Gastrocnemius medialis (tissue), 4 donors: ENCODE results near the gene ITGB1. TPM values are rescaled to one million over a fixed set of nuclear protein-coding genes. Genes with fewer than 3 reads are reported as not detected.
A peak's percentile ranks its signal among the peaks of the same experiment; 100 is the strongest.
"Not testable (repeated sequence)": the region's sequence is repeated elsewhere in the genome, so short reads cannot be mapped to it uniquely, and the experiment has no call there.

Source experiments
- ATAC-seq, 2 donors: fragments of 150-250 bp; one replicate each; pipeline ENCODE4 v1.9.1; 2016
- DNase-seq, 2 donors: peaks; one replicate each; pipeline ENCODE4 v3.0.0-alpha.2; 2019
- H3K27ac ChIP-seq, 4 donors: fragments of 200-600 bp; sonication (generic); 1 replicate in 1 of 4; 2 replicates in 3 of 4; pipeline ENCODE4 v1.5.1; 2016 to 2018; ENCODE audit warnings: mild to moderate bottlenecking in 2 of 4, moderate library complexity in 1 of 4
- H3K27me3 ChIP-seq, 3 donors: fragments of 200-600 bp; sonication (generic) in 2 of 3; 1 replicate in 1 of 3; 2 replicates in 2 of 3; pipeline versions ENCODE4 v1.5.1 to v1.6.0; 2016 to 2019; ENCODE audit warnings: mild to moderate bottlenecking in 1 of 3, moderate library complexity in 1 of 3
- H3K36me3 ChIP-seq, 2 donors: fragments of 200-600 bp; sonication (generic) in 1 of 2; one replicate each; pipeline ENCODE4 v1.5.1; 2017 to 2018
- H3K4me1 ChIP-seq, 2 donors: fragments of 200-600 bp; sonication (generic) in 1 of 2; one replicate each; pipeline ENCODE4 v1.5.1; 2016 to 2017; ENCODE audit warnings: mild to moderate bottlenecking in 2 of 2
- H3K4me3 ChIP-seq, 4 donors: fragments of 200-600 bp; sonication (generic) in 3 of 4; 1 replicate in 1 of 4; 2 replicates in 3 of 4; pipeline ENCODE4 v1.5.1; 2016 to 2019; ENCODE audit warnings: mild to moderate bottlenecking in 2 of 4
- H3K9me3 ChIP-seq, 3 donors: fragments of 200-600 bp; sonication (generic) in 2 of 3; 1 replicate in 1 of 3; 2 replicates in 2 of 3; pipeline ENCODE4 v1.5.1; 2016 to 2019
- CTCF ChIP-seq, 5 experiments: fragments of 450-650 bp in 3 of 5; fragments of 200-600 bp in 2 of 5; sonication (generic) in 2 of 5; IDR thresholded peaks in 4 of 5; conservative IDR thresholded peaks in 1 of 5; 1 replicate in 4 of 5; 2 replicates in 1 of 5; pipeline ENCODE4 v1.5.1; 2016 to 2019; ENCODE audit warnings: antibody characterized with exemption in 5 of 5, mild to moderate bottlenecking in 3 of 5, moderate library complexity in 3 of 5
- POLR2A ChIP-seq, 2 donors: fragments of 450-650 bp; IDR thresholded peaks; one replicate each; pipeline ENCODE4 v1.6.1; 2017; ENCODE audit warnings: antibody characterized with exemption in 2 of 2, mild to moderate bottlenecking in 2 of 2, moderate library complexity in 2 of 2
- in situ Hi-C, 4 donors: fragments of 200-750 bp; cut with MboI; loops; one replicate each; pipeline versions ENCODE4 v1.15.0 to v1.8.0; 2017; ENCODE audit warnings: low sequenced_read_pairs in 4 of 4
- intact Hi-C: fragments of 100-400 bp; cut with DNase I; formaldehyde crosslinking; loops from one replicate; pipeline ENCODE4 v1.15.1; 2023; ENCODE audit warnings: low total_unique reads
- total RNA-seq, 4 donors: library from RNA; depleted of rRNA; stranded (reverse); fragments of >200 nt; gene quantifications; one replicate each; pipeline versions ENCODE4 v1.1.0 to v1.2.3, GENCODE V29; 2016

ITGB1 gene
- total RNA-seq, result 100 to 1,000 TPM; 242 to 379 (median 368) TPM

- DNase-seq, result peak; percentile 94 to 96
- peaks cover 53 to 64% of the 10 kb centered on the region in 2 donors for H3K4me1 ChIP-seq
- no peaks in the 10 kb centered on the region for H3K27me3 ChIP-seq
- H3K4me3 ChIP-seq, result peak within 1 kb of the TSS; percentile 72 to 96 (median 76)
- H3K9me3 ChIP-seq, result no peaks in the 10 kb centered on the region
- in situ Hi-C loops, result no loop called here
- no peak for TF ChIP-seq CTCF (IDR thresholded peaks at IDR 0.05 in 4 of 5, conservative IDR thresholded peaks at IDR 0.05 in 1 of 5)
- TF ChIP-seq POLR2A (IDR thresholded peaks at IDR 0.05), result peak; percentile 94 to 97
- intact Hi-C loops, result loop anchor here (1.0 to 10.0 kb wide), 5 partner anchors 22 to 904 kb away; partner anchors contain the start of genes CCDC7, KIF5B and NRP1
- no peaks in the 10 kb centered on the region for H3K36me3 ChIP-seq
- peak within 1 kb of the TSS; percentile 93 to 98 (median 96) for H3K27ac ChIP-seq
- peak; percentile 87 to 90 for ATAC-seq
These were observed at the start of gene ITGB1 for GRCh38 chr10:32958085-32959005. ITGB1 (minus strand) TSS chr10:32958230; CDS start chr10:32935558, 22,672 bp downstream.

DNA sequence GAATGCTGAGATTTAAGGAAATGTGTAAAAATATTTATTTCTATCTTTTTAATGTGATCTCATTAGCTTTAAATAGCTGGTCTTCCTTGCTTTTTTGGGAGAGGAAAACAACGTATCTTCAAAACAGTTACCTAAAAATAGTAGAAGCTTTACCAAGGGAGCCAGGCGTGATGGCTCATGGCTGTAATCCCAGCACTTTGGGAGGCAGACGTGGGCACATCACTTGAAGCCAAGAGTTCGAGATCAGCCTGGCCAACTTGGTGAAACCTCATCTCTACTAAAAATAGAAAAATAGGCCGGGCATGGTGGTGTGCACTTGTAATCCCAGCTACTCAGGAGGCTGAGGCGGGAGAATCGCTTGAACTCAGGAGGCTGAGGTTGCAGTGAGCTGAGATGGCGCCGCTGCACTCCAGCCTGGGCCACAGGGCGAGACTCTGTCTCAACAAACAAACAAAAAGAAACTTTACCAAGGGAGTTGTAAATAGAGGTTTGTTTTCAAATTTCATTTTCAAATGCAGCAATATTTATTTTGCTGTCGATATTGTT, 48.4 kb upstream of the ITGB1 start:
- H3K4me1 ChIP-seq, result no peaks in the 10 kb centered on the region
- H3K27me3 ChIP-seq, result no peaks in the 10 kb centered on the region
- peak overlapping the region; percentile 11 to 71 (median 65) for H3K27ac ChIP-seq
- no peak for ATAC-seq
- no peak for DNase-seq
- intact Hi-C loops, result loop anchor here (5.0 kb wide), 1 partner anchor 69 kb away; no protein-coding TSS in a partner anchor
- H3K4me3 ChIP-seq, result no peak overlapping the region
- H3K36me3 ChIP-seq, result no peaks in the 10 kb centered on the region
- in situ Hi-C loops, result loop anchor here (5.0 kb wide), 2 partner anchors 209 to 214 kb away; no protein-coding TSS in a partner anchor
- TF ChIP-seq CTCF (IDR thresholded peaks at IDR 0.05 in 4 of 5, conservative IDR thresholded peaks at IDR 0.05 in 1 of 5), result no peak
- TF ChIP-seq POLR2A (IDR thresholded peaks at IDR 0.05), result no peak
- H3K9me3 ChIP-seq, result no peaks in the 10 kb centered on the region

- H3K27ac ChIP-seq, result peak overlapping the region; percentile 61 to 78 (median 70)
- peak overlapping the region; percentile 49 to 57 (median 54) for H3K4me3 ChIP-seq
- in situ Hi-C loops, result loop anchor here (5.0 kb wide), 2 partner anchors 208 to 213 kb away; no protein-coding TSS in a partner anchor
- ATAC-seq (peak; percentile 70 to 82), DNase-seq (peak; percentile 15 to 39)
- no peaks in the 10 kb centered on the region for H3K36me3 ChIP-seq
- intact Hi-C loops, result loop anchor here (5.0 kb wide), 1 partner anchor 68 kb away; no protein-coding TSS in a partner anchor
- H3K27me3 ChIP-seq, result no peaks in the 10 kb centered on the region
- no peaks in the 10 kb centered on the region for H3K9me3 ChIP-seq
- no peaks in the 10 kb centered on the region for H3K4me1 ChIP-seq
- TF ChIP-seq CTCF (IDR thresholded peaks at IDR 0.05 in 4 of 5, conservative IDR thresholded peaks at IDR 0.05 in 1 of 5) (no peak), POLR2A (IDR thresholded peaks at IDR 0.05) (peak; percentile 2 to 7)
These were observed 47.6 kb upstream of the ITGB1 start for GRCh38 chr10:33005322-33006301.

GRCh38 chr10:33001908-33002492, 44.0 kb upstream of the ITGB1 start:
- Histone ChIP-seq H3K4me1 (no peaks in the 10 kb centered on the region), H3K36me3 (no peaks in the 10 kb centered on the region), H3K27ac (no peak overlapping the region), H3K27me3 (no peaks in the 10 kb centered on the region), H3K4me3 (no peak overlapping the region), H3K9me3 (peaks cover 0 to 8% (median 0%) of the 10 kb centered on the region in 3 donors)
- no peak for ATAC-seq
- intact Hi-C loops, result no loop called here
- no peak for TF ChIP-seq POLR2A (IDR thresholded peaks at IDR 0.05)
- TF ChIP-seq CTCF (IDR thresholded peaks at IDR 0.05 in 4 of 5, conservative IDR thresholded peaks at IDR 0.05 in 1 of 5), result no peak
- no peak for DNase-seq
- in situ Hi-C loops, result no loop called here

DNA sequence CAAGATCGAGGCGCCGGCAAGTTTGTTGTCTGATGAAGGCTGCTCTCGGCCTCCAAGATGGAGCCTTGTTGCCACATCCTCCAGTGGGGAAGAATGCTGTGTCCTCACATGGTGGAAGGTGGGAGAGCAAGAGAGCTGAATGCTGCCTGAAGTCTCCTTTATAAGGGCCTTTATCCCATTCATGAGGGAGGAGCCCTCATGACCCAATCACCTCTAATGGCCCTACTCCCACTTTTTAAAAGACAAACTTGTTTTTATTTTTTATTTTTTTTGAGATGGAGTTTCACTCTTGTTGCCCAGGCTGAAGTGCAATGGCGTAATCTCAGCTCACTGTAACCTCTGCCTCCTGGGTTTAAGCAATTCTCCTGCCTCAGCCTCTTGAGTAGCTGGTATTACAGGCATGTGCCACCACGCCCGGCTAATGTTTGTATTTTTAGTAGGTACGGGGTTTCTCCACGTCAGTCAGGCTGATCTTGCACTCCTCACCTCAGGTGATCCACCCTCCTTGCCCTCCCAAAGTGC, 40.1 kb upstream of the ITGB1 start:
- H3K36me3 ChIP-seq, in situ Hi-C loops, H3K9me3 ChIP-seq, DNase-seq, H3K4me3 ChIP-seq, H3K4me1 ChIP-seq, H3K27ac ChIP-seq, ATAC-seq, intact Hi-C loops, H3K27me3 ChIP-seq: not testable (repeated sequence)
